Pancreas (tissue), 10 donors: Measurements from ENCODE around the gene GPN3. TPM values are rescaled to one million over a fixed set of nuclear protein-coding genes. Genes with fewer than 3 reads are reported as not detected.

ENCODE experiments used
- ATAC-seq, 4 donors: fragments of 200-7000 bp; cut with Tn5 transposase; one replicate each; pipeline versions ENCODE4 v1.8.0 to v1.9.1; 2020; ENCODE audit warnings: mild to moderate bottlenecking in 4 of 4, moderate library complexity in 4 of 4
- DNase-seq, 6 donors: peaks; one replicate each; pipeline ENCODE4 v3.0.0-alpha.2; 2020
- FAIRE-seq: peaks from 2 replicates; lab custom pipeline; 2012; peaks lifted over from hg19 to GRCh38; lab: Jason Lieb, UNC
- H3K27ac ChIP-seq, 4 donors: fragments of 200-600 bp; sonication (generic); 1 replicate in 3 of 4; 2 replicates in 1 of 4; pipeline versions ENCODE4 v1.5.0 to v1.8.0; 2020
- H3K27me3 ChIP-seq, 4 donors: fragments of 200-600 bp; one replicate each; pipeline ENCODE4 v1.8.0; 2021
- H3K36me3 ChIP-seq, 3 donors: fragments of 200-600 bp; sonication (generic) in 1 of 3; one replicate each; pipeline versions ENCODE4 v1.5.0 to v1.8.0; 2020 to 2021
- H3K4me1 ChIP-seq, 3 donors: fragments of 200-600 bp; one replicate each; pipeline ENCODE4 v1.8.0; 2021
- H3K4me3 ChIP-seq, 4 donors: fragments of 200-600 bp; sonication (generic) in 2 of 4; one replicate each; pipeline versions ENCODE4 v1.5.0 to v1.8.0; 2020 to 2021
- H3K9me3 ChIP-seq, 4 donors: fragments of 200-600 bp; one replicate each; pipeline ENCODE4 v1.8.0; 2021
- CTCF ChIP-seq, 4 donors: fragments of 200-600 bp; sonication (generic) in 3 of 4; IDR thresholded peaks; one replicate each; pipeline versions ENCODE4 v1.5.0 to v1.8.0; 2021; ENCODE audit warnings: antibody characterized with exemption in 4 of 4
- WGBS, 2 donors: extraction: QIAGEN DNeasy Blood & Tissue Kit; methylation state at CpG; one replicate each; pipeline ENCODE4 v1.1.7; 2013; 5-methylcytosine and 5-hydroxymethylcytosine counted together
- intact Hi-C, 3 donors: fragments of 100-400 bp; cut with DNase I; formaldehyde crosslinking; loops; one replicate each; pipeline versions ENCODE4 v1.11.1 to v1.14.2; 2022
- polyA plus RNA-seq, 2 donors: library from polyadenylated mRNA; stranded (reverse); fragments of 200-250 nt; gene quantifications; one replicate each; pipeline ENCODE4 v1.2.3, GENCODE V29; 2013
- total RNA-seq, 6 donors: library from RNA; stranded (reverse); fragmentation: NEBNext Ultra II Directional in 4 of 6; extraction: Animal tissue kit (Norgen Biotek cat#: 25700) in 4 of 6; gene quantifications; one replicate each; pipeline versions ENCODE4 v1.2.1 to v1.2.4, GENCODE V29; 2021 to 2023
- donor health status: healthy with polysubstance abuse.
- donor health status: DM: no; HTN: no; CAD: no; lungs with moderate emphysema.
- donor health status: DM: no; HTN: no; CAD: no.
- donor health status: control.
- donor health status: control.
- donor health status: Bipolar disorder and iron deficiency.
- donor health status: DM: yes; HTN: yes; CAD: no.
- donor health status: DM: no; HTN: no; CAD: no.
- donor health status: DM: no; HTN: no; CAD: no.
- donor health status: DM: yes; HTN: yes; CAD: no.

GPN3 gene
- total and polyA plus RNA-seq, 8 donors: 6.8 to 11.5 (median 10.2) TPM

DNA sequence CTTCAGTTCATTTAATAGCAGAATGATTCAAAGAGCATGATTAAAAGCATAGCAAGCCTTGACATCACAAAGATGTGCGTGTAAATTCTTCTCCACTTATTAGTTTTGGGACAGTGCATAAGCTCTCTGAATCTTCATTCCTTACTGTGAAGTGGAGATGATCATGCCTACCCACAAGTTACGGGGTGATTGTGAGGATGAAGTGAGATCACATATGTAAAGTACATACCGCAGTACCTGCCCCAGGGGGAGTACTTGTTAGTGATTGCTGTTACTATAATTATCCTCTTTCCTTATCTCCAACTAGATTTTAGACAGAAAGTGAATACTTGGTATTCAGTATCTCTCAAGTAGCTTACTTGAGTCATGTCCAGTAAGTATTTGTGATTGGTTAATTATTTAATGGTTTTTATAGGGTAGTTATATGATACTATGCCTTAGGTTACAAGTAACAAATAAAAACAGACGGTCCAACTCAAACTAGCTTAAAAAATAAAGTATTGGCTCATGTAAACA, 40.1 kb upstream of the GPN3 start:
- Histone ChIP-seq H3K27me3 (no peaks in the 10 kb centered on the region), H3K27ac (no peak overlapping the region), H3K9me3 (no peaks in the 10 kb centered on the region), H3K4me3 (no peak overlapping the region), H3K36me3 (no peaks in the 10 kb centered on the region), H3K4me1 (no peaks in the 10 kb centered on the region)
- FAIRE-seq: no peak
- 82 to 92% methylated on average over 4 of the region's 4 CpGs for WGBS, 2 donors
- no peak for TF ChIP-seq CTCF (IDR thresholded peaks at IDR 0.05)
- ATAC-seq: no peak
- intact Hi-C loops: no loop called here
- DNase-seq: no peak

- Histone ChIP-seq H3K36me3 (no peaks in the 10 kb centered on the region), H3K9me3 (no peaks in the 10 kb centered on the region), H3K27me3 (no peaks in the 10 kb centered on the region), H3K4me3 (no peak overlapping the region), H3K27ac (no peak overlapping the region), H3K4me1 (peaks cover 0 to 9% (median 3%) of the 10 kb centered on the region in 3 donors)
- ATAC-seq (no peak), DNase-seq (no peak), FAIRE-seq (no peak)
- 69 to 72% methylated on average over 3 of the region's 3 CpGs for whole genome bisulfite sequencing, 2 donors
- no peak for TF ChIP-seq CTCF (IDR thresholded peaks at IDR 0.05)
- intact Hi-C loops: no loop called here
These were observed 37.3 kb upstream of the GPN3 start for GRCh38 chr12:110505332-110505731.

- no peak for FAIRE-seq
These were observed 35.4 kb upstream of the GPN3 start for GRCh38 chr12:110503432-110503831.

DNA sequence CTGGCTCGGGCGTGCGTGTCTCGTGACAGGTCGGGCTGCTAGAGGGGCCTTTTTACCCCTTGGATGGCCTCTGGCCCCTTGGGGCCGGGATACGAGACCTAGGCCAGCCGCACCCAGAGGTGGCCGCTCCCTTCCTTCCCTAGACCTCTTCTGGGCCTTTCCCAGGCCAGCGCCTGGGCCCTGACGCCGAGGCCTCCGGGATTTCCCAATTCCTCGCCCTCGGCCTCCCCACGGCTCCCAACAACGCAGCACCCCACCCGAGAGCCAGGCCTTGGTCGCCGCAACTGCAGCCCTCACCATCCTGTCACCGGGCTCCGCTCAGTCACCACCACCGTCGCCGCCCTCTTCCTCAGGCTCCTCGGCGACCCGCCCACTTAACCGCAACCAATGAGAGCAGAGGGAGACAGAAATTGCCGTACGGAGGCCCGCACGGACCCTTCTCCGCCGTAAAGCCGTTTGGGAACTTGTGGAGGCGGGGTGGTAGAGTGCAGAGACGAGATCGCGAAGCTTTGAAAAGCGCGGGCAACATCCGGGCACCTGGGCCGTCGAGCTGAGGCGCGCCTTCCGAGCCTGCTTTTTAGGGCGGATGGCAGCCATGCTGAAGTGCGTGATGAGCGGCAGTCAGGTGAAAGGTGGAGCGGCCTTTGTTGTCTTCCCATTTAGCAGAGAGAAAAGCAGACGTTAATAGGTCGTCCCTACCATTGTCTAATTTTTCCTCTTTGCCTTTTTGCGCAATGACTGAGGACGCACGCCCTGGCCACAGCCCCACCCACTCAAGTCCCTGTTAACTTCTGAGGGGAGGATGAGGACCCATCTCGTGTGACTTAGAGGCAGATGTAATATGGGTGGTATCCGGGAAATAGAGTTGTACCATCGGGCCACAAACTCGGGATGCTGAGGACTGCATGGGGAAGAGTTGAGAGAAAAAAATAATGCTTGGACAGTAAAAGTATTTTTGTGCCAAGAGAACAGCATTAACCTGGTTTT, 34.0 kb upstream of the GPN3 start, which contains the start of the genes RAD9B and VPS29:
Gene RAD9B, plus strand, starts transcription at position 580 of the 987 bp plus-strand sequence. Its CDS starts 7 bp downstream, at position 587.
Gene VPS29, minus strand, starts transcription at position 360 of the 987 bp plus-strand sequence. Its CDS starts 60 bp downstream, at position 300.
- H3K27ac ChIP-seq: peak within 1 kb of the TSS; percentile 68 to 94 (median 80)
- WGBS, 2 donors: 7 to 9% methylated on average over 61 of the region's 61 CpGs
- FAIRE-seq: peak; percentile 59

More at GRCh38 chr12:110503432-110503831, 35.4 kb upstream of the GPN3 start:
- no peak for TF ChIP-seq CTCF (IDR thresholded peaks at IDR 0.05)
- 55 to 76% methylated on average over 1 of the region's 1 CpG for WGBS, 2 donors
- Histone ChIP-seq H3K4me3 (no peak overlapping the region), H3K27ac (no peak overlapping the region), H3K4me1 (peaks cover 0 to 22% (median 6%) of the 10 kb centered on the region in 3 donors), H3K9me3 (no peaks in the 10 kb centered on the region), H3K36me3 (no peaks in the 10 kb centered on the region), H3K27me3 (no peaks in the 10 kb centered on the region)
- intact Hi-C loops: no loop called here
- DNase-seq: no peak
- ATAC-seq: no peak

More for the DNA sequence above, 34.0 kb upstream of the GPN3 start, which contains the start of the genes RAD9B and VPS29:
- peak; percentile 95 to 98 (median 97) for DNase-seq
- no peak for TF ChIP-seq CTCF (IDR thresholded peaks at IDR 0.05)
- Histone ChIP-seq H3K9me3 (no peaks in the 10 kb centered on the region), H3K4me1 (peaks cover 0 to 22% (median 6%) of the 10 kb centered on the region in 3 donors), H3K27me3 (no peaks in the 10 kb centered on the region), H3K4me3 (peak within 1 kb of the TSS; percentile 87 to 98 (median 90)), H3K36me3 (no peaks in the 10 kb centered on the region)
- ATAC-seq: peak; percentile 97 to 99 (median 98)
- intact Hi-C loops: no loop called here
